ENCODE results near the gene DNAJC24.

DNA sequence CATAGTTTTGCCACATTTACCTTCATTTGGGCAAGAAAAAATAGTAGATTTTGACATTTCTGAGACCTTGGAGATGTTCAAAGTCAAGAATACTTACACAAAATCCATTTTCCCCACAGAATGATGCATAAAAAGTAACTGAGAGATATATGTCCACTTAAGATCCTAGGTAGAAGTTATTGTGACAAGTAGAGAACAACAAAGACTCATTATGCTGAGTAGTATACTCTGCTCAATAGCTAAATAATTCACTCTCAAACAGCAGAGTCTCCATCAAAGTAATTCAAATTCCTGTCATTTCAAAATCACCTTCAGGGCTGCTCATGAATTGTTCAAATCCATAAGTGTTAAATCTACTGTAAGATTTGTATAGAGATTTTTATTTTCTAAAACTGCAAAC lies 104.4 kb downstream of the DNAJC24 start:
- TF ChIP-seq, protein P1, sequence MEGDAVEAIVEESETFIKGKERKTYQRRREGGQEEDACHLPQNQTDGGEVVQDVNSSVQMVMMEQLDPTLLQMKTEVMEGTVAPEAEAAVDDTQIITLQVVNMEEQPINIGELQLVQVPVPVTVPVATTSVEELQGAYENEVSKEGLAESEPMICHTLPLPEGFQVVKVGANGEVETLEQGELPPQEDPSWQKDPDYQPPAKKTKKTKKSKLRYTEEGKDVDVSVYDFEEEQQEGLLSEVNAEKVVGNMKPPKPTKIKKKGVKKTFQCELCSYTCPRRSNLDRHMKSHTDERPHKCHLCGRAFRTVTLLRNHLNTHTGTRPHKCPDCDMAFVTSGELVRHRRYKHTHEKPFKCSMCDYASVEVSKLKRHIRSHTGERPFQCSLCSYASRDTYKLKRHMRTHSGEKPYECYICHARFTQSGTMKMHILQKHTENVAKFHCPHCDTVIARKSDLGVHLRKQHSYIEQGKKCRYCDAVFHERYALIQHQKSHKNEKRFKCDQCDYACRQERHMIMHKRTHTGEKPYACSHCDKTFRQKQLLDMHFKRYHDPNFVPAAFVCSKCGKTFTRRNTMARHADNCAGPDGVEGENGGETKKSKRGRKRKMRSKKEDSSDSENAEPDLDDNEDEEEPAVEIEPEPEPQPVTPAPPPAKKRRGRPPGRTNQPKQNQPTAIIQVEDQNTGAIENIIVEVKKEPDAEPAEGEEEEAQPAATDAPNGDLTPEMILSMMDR (conservative IDR thresholded peaks at IDR 0.05; ENCODE audit: low read depth, low read length) = no peak
- TF ChIP-seq EZH2 (IDR thresholded peaks at IDR 0.05; ENCODE audit: borderline replicate concordance, low read depth, low read length, poor library complexity, severe bottlenecking) = no peak
